GM12892 (cell line): Measurements from ENCODE around the gene MYL3.
A peak's percentile ranks its signal among the peaks of the same experiment; 100 is the strongest.

Experiments
- DNase-seq: peaks from one replicate; pipeline ENCODE4 v3.0.0; 2011; ENCODE audit not compliant: insufficient read length
- FAIRE-seq: peaks from 2 replicates; lab custom pipeline; 2011; peaks lifted over from hg19 to GRCh38; lab: Jason Lieb, UNC
- POLR2A ChIP-seq: IDR thresholded peaks from 2 replicates; pipeline ENCODE4 v1.6.1; 2011; ENCODE audit warnings: low read depth, low read length, control low read depth
- POLR2AphosphoS5 ChIP-seq: IDR thresholded peaks from 2 replicates; pipeline ENCODE4 v1.6.1; 2011; ENCODE audit warnings: low read depth, low read length, control low read depth
- TAF1 ChIP-seq: IDR thresholded peaks from 2 replicates; pipeline ENCODE4 v1.6.1; 2011; ENCODE audit warnings: low read depth, mild to moderate bottlenecking, control low read depth, low read length, borderline replicate concordance

The MYL3 gene

DNA sequence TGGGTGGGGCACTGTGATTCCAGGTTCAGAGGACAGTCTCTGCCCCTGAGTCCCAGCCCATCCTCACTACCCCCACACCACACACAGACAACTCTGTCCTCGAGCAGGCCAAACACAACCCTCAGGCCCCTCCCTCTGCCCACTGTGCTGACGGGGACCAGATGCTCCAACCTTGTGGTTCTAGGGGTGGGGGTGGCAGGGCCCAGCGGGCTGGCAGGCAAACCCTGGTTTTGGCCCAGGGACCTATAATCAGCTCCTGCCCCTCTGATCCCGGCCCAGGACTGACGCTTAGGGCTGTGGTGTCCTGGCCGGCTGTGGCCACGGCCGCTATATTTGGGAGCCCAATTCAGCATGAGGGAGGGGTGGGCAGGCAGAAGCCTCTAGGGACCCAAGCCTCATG, 5.0 kb upstream of the MYL3 start:
- DNase-seq, result no peak
- FAIRE-seq, result no peak
- TF ChIP-seq TAF1, result no peak
- no peak for TF ChIP-seq POLR2A
- TF ChIP-seq POLR2AphosphoS5, result no peak

DNA sequence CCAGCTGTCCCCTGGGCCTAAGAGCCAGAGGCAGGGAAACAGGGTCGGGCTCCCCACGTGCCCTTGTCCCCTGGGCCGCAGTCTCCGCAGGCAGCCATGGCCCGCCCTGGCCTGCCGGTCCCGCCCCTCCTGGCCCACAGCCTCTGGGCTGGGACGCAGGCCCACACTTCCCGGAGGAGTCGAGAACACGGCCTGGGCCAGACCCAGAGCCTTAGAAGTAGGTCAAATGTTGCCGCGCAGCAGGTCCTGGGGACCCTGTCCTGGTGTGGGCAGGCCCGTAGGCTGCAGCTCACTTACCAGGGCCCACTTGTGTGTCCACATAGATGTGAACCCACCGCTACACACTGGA, 4.3 kb upstream of the MYL3 start:
- TF ChIP-seq POLR2AphosphoS5 (no peak), TAF1 (no peak), POLR2A (no peak)
- FAIRE-seq, result no peak
- DNase-seq, result no peak

DNA sequence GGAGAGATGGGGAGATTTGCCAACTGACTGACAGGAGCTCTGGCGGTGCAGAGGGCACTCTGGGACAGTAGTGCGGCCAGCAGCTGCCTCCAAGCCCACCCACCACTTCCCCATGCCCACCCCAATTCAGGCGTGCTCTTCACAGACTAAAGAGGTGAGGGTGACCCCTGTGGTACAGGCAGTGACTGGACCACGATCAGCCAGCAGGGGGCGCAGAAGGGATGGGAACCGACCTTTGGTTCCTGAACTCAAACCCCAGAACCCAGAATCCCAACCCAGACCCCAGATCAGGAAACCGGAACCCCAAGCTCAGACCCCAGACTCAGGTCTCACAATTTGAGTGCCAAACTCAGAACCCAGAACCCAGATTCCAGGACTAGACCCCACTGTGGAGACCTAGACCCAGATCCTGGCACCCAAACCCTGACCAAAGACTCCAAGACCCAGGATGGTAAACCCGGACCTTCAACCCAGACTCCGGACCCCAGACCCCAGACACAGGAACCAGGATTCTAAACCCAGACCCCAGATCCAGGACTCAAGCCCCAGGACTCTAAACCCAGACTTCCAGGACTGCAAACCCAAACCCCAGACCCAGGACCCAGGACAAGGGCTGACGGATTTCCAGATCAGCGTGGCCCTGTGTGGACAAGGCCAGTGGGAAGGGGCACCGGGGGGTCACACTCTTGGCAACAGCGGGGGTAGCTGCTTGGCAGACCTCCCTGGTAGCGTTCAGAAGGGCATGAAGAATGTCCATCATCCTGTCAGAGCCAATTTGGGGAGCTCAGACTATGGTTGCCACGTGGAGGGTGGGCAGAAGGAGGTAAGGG, 3.7 kb upstream of the MYL3 start:
- no peak for TF ChIP-seq POLR2AphosphoS5
- no peak for TF ChIP-seq POLR2A
- no peak for TF ChIP-seq TAF1
- peak; percentile 75 for FAIRE-seq
- peak; percentile 74 for DNase-seq

DNA sequence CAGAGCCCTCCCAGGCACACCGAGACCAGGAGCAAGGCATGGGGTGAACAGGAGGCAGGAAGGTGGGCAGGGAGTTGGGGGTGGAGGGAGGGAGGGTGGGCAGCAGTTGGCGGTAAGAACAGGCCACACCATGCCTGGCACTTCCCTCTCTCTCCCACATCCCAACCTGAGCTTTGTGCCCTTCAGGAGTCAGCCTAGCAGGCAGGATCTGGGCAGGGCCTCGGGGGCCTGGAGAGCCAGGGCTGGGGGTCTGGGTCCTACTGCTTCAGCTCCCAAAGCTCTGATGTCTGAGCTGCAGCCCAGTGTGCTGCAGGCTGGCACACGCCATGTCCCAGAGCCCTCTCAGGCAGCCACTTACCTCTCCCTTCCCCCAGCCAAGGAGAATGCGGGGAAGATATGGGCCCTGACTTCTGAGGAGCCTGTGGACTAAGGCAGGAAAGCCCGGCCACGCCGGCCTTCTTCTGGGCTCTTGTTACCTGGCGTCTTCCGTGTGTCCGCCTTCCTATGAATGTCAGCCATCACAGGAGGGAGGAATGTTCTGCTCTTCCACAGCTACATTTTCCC, 2.9 kb upstream of the MYL3 start:
- no peak for TF ChIP-seq TAF1
- TF ChIP-seq POLR2A, result no peak
- no peak for TF ChIP-seq POLR2AphosphoS5
- FAIRE-seq (no peak), DNase-seq (no peak)

DNA sequence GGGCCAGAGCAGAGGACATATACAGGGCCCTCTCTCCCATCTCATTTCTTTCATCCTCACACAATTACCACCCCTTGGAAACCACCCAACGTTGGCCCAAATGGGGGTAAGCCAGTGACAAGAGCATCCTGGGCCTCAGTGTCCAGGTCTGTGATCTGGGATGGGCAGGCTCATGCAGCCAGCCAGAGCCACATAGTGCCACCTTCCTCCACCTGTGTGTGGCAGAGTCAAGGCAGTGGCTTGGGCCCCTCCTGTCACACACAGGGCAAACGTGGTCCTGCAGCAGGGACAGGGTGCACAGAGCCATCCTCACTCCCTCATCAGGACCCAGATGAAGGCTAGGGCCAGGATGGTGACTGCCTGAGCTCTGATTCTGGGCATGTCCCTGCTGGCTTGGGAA, 2.3 kb upstream of the MYL3 start:
- DNase-seq (no peak), FAIRE-seq (no peak)
- TF ChIP-seq POLR2A, result no peak
- TF ChIP-seq TAF1, result no peak
- no peak for TF ChIP-seq POLR2AphosphoS5

DNA sequence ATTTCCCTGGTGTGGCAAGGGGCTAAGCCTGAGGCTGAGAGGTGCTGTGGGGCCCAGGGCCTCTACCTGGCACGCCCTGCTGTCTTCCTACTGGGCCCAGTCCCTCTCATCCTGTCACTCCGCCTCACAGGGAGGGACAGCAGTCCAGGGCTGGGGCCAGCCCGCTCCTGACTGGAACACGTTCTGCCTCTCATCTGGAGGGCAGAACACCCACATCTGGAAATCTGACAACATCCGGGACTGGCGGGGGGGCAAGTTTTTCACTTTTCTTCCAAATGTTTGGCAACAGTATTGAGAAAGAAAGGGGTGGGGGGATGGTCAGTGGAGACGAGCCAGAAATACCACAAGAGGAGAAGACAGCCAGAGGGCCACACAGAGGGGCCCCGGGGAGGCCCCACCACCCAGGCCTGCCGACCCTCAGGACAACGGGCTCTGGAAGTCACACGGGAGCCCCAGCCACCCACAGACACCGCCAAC, 1.8 kb upstream of the MYL3 start:
- FAIRE-seq, result no peak
- no peak for DNase-seq
- TF ChIP-seq TAF1 (no peak), POLR2A (no peak), POLR2AphosphoS5 (no peak)

DNA sequence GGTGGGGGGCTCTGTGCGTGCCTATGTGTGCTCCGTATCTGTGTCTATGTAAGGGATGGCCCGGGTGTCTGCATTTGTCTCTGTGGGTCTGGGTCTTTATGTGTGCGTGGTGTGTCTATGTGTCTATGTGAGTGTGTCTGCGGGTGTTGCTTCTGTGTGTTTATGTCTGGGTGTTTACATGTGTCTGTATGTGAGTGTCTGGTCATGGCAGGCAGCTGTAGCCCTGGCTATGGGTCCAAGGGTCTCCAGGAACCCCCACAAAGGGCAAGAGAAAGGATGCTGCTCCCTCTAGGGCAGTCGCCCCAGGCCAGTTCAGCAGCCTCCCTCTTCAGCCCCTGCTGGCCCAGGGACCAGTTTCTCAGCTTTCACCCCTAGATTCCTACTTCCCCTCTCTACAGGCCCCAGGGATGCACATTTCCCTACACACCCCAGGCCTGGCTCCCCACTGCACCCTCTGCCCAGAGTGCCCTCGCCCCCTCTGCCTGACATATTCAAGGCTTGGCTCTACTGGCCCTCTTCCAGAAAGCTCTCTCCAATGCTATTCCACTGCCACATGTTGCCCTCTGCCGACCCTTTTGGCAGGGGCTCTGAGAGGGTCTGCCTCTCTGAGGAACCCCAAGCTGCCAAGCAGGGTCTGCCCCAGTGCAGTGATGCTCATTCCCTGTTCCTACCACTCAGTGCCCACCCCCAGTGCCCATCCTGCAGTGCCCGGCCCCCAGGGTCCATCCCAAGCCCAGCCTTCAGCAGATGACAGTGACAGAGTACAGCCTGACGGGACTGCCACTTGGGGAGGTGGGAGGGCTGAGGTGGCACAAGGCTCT, 1.0 kb upstream of the MYL3 start:
- no peak for FAIRE-seq
- no peak for DNase-seq
- TF ChIP-seq POLR2A, result no peak
- TF ChIP-seq POLR2AphosphoS5, result no peak

DNA sequence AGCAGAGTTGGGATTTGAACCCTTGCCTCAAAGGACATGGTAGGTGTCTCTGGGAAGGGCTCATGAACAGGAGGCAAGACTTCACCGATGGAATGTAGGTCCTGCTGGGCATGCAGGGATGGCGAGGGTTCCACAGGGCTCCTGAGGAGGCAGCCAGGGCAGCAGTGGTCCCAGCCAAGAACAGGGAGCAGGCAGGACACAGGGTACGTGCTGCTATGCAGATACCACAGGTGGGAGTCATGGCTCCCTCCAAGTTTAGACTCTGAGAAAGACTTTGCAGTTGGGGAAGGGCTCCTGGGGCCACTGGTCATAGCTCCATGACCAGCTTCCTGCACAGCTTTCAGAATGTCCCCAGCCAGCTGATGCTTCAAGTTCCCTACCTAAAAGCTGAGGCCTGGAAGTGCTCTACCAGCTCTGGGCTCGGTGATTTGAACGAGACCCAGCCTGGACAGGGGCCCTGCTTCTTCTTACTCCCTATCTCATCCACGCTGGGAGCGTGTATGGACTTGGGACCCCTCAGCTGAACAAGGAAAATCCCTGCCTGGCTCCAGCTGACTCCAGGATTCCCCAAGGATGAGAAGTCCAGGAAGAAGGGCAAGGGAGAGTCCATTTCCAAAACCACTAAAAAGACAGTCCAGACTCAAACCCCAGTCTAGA, 747 bp downstream of the MYL3 start:
- TF ChIP-seq POLR2A (no peak), TAF1 (no peak), POLR2AphosphoS5 (no peak)
- no peak for FAIRE-seq
- DNase-seq, result no peak

DNA sequence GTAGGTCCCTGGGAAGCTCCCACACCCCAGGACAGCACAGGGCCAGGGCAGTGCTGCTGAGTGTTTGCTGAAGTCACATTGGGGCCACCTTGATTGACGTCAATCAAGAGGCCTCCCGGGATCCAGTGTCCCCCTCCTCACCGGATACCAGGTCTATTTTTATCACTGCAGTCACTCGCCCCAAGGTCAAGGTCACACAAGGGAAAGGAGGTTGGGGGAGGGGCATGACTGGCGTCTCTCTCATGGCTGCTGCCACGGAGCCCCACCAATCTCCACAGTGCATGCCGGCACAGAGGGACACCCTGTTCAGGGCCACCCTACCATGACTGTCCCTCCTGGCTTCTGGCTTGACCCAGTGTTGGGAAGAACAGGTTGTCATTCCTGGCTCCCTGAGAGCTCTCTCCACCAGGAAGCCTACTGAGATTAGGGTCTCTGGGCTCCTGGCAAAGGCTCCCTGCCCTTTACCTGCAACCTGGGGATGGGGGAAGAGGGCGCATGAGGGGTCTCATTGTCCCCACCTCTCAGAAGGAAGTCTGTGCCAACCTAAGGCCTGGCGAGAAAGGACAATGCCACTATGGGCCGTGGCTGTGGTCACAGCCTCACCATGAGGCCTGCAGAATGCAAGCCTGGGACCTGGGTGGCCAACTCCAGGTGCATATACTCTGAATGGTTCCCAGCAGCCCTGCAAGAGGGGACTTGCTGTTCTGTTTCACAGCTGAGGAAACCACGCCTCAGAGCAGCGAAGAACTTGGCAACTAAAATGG, 1.5 kb downstream of the MYL3 start:
- no peak for DNase-seq
- no peak for TF ChIP-seq TAF1
- TF ChIP-seq POLR2A, result no peak
- no peak for TF ChIP-seq POLR2AphosphoS5
- FAIRE-seq, result no peak

DNA sequence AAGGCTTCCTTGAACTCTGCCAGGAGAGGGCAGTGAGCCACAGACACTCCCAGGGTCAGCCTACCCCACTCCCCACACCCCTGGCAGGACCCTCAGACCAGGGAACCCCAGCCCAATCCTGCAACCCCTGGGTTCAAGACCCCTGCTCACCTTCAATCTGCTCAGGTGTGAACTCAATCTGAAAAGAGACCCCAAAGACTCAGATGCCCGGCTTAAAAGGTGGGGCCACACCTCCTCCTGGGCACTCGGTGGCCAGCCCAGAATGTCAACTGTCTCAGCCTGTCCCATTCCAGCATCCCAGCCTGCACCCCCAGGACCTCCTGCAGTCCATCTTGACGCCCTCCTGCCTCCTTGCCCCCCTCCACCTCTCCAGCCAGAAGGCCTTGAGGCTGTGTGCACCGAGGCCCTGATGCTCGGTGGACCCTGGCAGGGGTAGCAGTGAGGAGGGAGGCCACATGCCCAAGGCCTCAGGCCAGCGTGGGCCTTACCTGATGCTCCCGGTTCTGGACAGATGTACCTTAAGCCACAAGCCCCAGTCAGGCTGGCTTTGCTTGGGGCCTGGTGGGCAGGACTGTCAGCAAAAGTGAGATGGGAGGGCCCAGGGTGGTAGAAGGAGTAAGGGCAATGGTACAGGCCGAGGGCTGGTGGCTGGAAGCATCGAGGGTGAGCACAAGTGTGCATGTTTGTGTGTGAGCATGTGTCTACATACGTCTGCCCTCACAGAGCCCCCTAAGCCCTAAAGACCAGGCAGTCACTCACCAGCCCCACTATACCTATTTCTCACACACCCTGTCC, 2.2 kb downstream of the MYL3 start:
- no peak for TF ChIP-seq POLR2AphosphoS5
- TF ChIP-seq TAF1, result no peak
- TF ChIP-seq POLR2A, result no peak
- FAIRE-seq (no peak), DNase-seq (no peak)
